WTC11 (cell line): ENCODE data around the gene MMP24OS. TPM values are rescaled to one million over a fixed set of nuclear protein-coding genes. Genes with fewer than 3 reads are reported as not detected.

Experiments used
- ATAC-seq: fragments of 200-7000 bp; cut with Tn5 transposase; 2 replicates; pipeline ENCODE4 v1.10.0; 2021; ENCODE audit warnings: mild to moderate bottlenecking, moderate library complexity
- CTCF ChIA-PET: fragments of 300-600 bp; sonication (Branson Sonifier 250); formaldehyde crosslinking; loops from one replicate; lab custom pipeline; 2021; ENCODE audit warnings: antibody characterized with exemption; lab: Charles Lee
- POLR2A ChIA-PET: fragments of 350-600 bp; sonication (Branson Sonifier 250); formaldehyde crosslinking; loops from one replicate; lab custom pipeline; 2021; ENCODE audit warnings: antibody characterized with exemption; lab: Charles Lee
- DNase-seq: peaks from one replicate; pipeline ENCODE4 v3.0.0; 2021; ENCODE audit warnings: low spot score
- H3K27ac Mint-ChIP-seq: 2 replicates; pipeline ENCODE4 v1.8.0; 2021; ENCODE audit warnings: mixed read lengths
- H3K27me3 Mint-ChIP-seq: 2 replicates; pipeline ENCODE4 v1.8.0; 2021; ENCODE audit warnings: low read depth, mild to moderate bottlenecking, moderate library complexity, mixed read lengths
- H3K36me3 Mint-ChIP-seq: 2 replicates; pipeline ENCODE4 v1.8.0; 2021; ENCODE audit warnings: mixed read lengths
- H3K4me1 Mint-ChIP-seq: 2 replicates; pipeline ENCODE4 v1.8.0; 2022; ENCODE audit warnings: mixed read lengths
- H3K4me3 Mint-ChIP-seq: 2 replicates; pipeline ENCODE4 v1.8.0; 2021; ENCODE audit warnings: mild to moderate bottlenecking, moderate library complexity, mixed read lengths
- H3K9me3 Mint-ChIP-seq: 2 replicates; pipeline ENCODE4 v1.8.0; 2021; ENCODE audit warnings: mixed read lengths
- AR ChIP-seq: fragments of 250-450 bp; sonication (Bioruptor Pico); IDR thresholded peaks from 2 replicates; pipeline ENCODE4 v1.9.0; 2021; ENCODE audit warnings: mild to moderate bottlenecking
- CDX4 ChIP-seq: fragments of 250-450 bp; sonication (Bioruptor Pico); IDR thresholded peaks from 2 replicates; pipeline ENCODE4 v1.9.0; 2021; ENCODE audit warnings: moderate library complexity, mild to moderate bottlenecking, inconsistent platforms, borderline replicate concordance
- CREM ChIP-seq: sonication (generic); formaldehyde crosslinking; IDR thresholded peaks from 2 replicates; pipeline ENCODE4 v1.8.1; 2022; ENCODE audit warnings: mild to moderate bottlenecking, missing genetic modification reagents, moderate library complexity
- EMX1 ChIP-seq: fragments of 250-450 bp; sonication (Bioruptor Pico); IDR thresholded peaks from 2 replicates; pipeline ENCODE4 v1.8.0; 2021; ENCODE audit warnings: mild to moderate bottlenecking
- ERG ChIP-seq: fragments of 250-450 bp; sonication (Bioruptor Pico); IDR thresholded peaks from 2 replicates; pipeline ENCODE4 v1.8.0; 2021; ENCODE audit warnings: mild to moderate bottlenecking
- ESRRA ChIP-seq: sonication (generic); formaldehyde crosslinking; IDR thresholded peaks from 2 replicates; pipeline ENCODE4 v1.8.1; 2022; ENCODE audit warnings: mild to moderate bottlenecking, missing genetic modification reagents, borderline replicate concordance
- ETV6 ChIP-seq: sonication (generic); formaldehyde crosslinking; IDR thresholded peaks from 2 replicates; pipeline ENCODE4 v1.8.1; 2022; ENCODE audit warnings: mild to moderate bottlenecking, missing genetic modification reagents
- IRF1 ChIP-seq: sonication (generic); formaldehyde crosslinking; IDR thresholded peaks from 2 replicates; pipeline ENCODE4 v1.8.0; 2023; ENCODE audit warnings: missing genetic modification reagents
- KAT7 ChIP-seq: sonication (generic); formaldehyde crosslinking; IDR thresholded peaks from 2 replicates; pipeline ENCODE4 v1.8.1; 2023; ENCODE audit warnings: missing genetic modification reagents, mild to moderate bottlenecking, borderline replicate concordance
- NFE2L1 ChIP-seq: sonication (generic); formaldehyde crosslinking; IDR thresholded peaks from 2 replicates; pipeline ENCODE4 v1.8.1; 2023; ENCODE audit warnings: missing genetic modification reagents
- PRRX2 ChIP-seq: fragments of 250-450 bp; sonication (Bioruptor Pico); IDR thresholded peaks from 2 replicates; pipeline ENCODE4 v1.8.0; 2021; ENCODE audit warnings: mild to moderate bottlenecking
- TEAD1 ChIP-seq: sonication (generic); formaldehyde crosslinking; IDR thresholded peaks from 2 replicates; pipeline ENCODE4 v1.8.0; 2022; ENCODE audit warnings: mild to moderate bottlenecking, missing genetic modification reagents
- TEAD4 ChIP-seq: sonication (generic); formaldehyde crosslinking; IDR thresholded peaks from 2 replicates; pipeline ENCODE4 v1.8.0; 2022; ENCODE audit warnings: mild to moderate bottlenecking, missing genetic modification reagents
- ZMAT4 ChIP-seq: fragments of 250-450 bp; sonication (Bioruptor Pico); IDR thresholded peaks from 2 replicates; pipeline ENCODE4 v1.9.0; 2021; ENCODE audit warnings: mild to moderate bottlenecking
- ZNF121 ChIP-seq: sonication (generic); formaldehyde crosslinking; IDR thresholded peaks from 2 replicates; pipeline ENCODE4 v1.8.0; 2023; ENCODE audit warnings: missing genetic modification reagents
- ZNF423 ChIP-seq: fragments of 250-450 bp; sonication (Bioruptor Pico); IDR thresholded peaks from 2 replicates; pipeline ENCODE4 v2.1.2; 2022; ENCODE audit warnings: mild to moderate bottlenecking, moderate library complexity
- total RNA-seq: library from RNA; stranded (reverse); gene quantifications from 3 replicates; pipeline ENCODE4 v1.2.3, GENCODE V29; 2021

Gene MMP24OS
- total RNA-seq, 1 experiment from 2014 or later: 50.6 TPM

DNA sequence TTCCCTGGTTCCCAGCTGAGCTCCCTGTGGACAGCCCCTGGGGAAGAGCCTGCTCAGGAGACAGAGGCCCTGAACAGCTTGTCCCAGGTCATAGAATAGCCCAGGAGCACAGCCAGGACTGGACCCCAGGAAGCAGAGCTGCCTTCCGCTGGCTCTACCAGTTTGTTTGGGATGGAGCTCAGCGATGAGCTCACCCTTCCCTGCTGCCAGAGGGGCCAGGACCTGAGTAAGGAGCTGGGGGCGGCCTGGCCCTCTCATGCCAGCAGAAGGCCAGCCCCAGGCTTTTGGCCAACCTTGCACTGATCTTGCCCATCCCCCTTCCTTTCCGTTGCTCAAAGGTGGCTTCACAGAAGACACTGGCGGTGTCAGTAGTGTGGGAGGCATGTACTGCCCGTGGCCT is 17.5 kb downstream of the MMP24OS start:
- DNase-seq: no peak
- Mint-ChIP-seq H3K36me3 (no peaks in the 10 kb centered on the region; the same call in 1 of the 2 replicates), H3K4me1 (peaks cover 68% of the 10 kb centered on the region), H3K9me3 (no peaks in the 10 kb centered on the region), H3K27me3 (no peaks in the 10 kb centered on the region), H3K4me3 (no peak overlapping the region), H3K27ac (peak overlapping the region; percentile 70; the same call in 1 of the 2 replicates)
- no peak for ATAC-seq
- POLR2A ChIA-PET: interaction anchor here (0.9 to 1.6 kb wide), 2 partner anchors 11 to 35 kb away, joined by 3 to 6 read pairs; partner anchors contain the start of gene MMP24
- TF ChIP-seq NFE2L1 (CRISPR knock-in tag): no peak
- peak; percentile 48 for TF ChIP-seq ZNF423 (CRISPR knock-in tag)
- CTCF ChIA-PET: interaction anchor here (0.6 to 1.4 kb wide), 3 partner anchors 9 to 115 kb away, joined by 3 to 7 read pairs (median 5); no protein-coding TSS in a partner anchor

- Mint-ChIP-seq H3K27ac (no peak overlapping the region; the same call in 1 of the 2 replicates), H3K36me3 (no peaks in the 10 kb centered on the region; the same call in none of the 2 replicates), H3K9me3 (no peaks in the 10 kb centered on the region), H3K4me3 (no peak overlapping the region), H3K4me1 (peaks cover 47% of the 10 kb centered on the region), H3K27me3 (no peaks in the 10 kb centered on the region)
- CTCF ChIA-PET: no interaction called here
- TF ChIP-seq PRRX2: no peak
- no peak for ATAC-seq
- DNase-seq: no peak
- POLR2A ChIA-PET: no interaction called here
Measured at GRCh38 chr20:35257175-35257909, 20.6 kb downstream of the MMP24OS start.

- CTCF ChIA-PET: interaction anchor here (0.7 kb wide), 2 partner anchors 30 to 1739 kb away, joined by 3 read pairs; no protein-coding TSS in a partner anchor
- H3K4me1 Mint-ChIP-seq: peaks cover 43% of the 10 kb centered on the region
- ATAC-seq (no peak), DNase-seq (no peak)
- no peak overlapping the region for H3K27ac Mint-ChIP-seq
- POLR2A ChIA-PET: interaction anchor here (0.8 to 0.9 kb wide), 2 partner anchors 9 kb away, joined by 3 to 4 read pairs; no protein-coding TSS in a partner anchor
- no peaks in the 10 kb centered on the region for H3K9me3 Mint-ChIP-seq
- no peaks in the 10 kb centered on the region for H3K27me3 Mint-ChIP-seq
- no peak overlapping the region for H3K4me3 Mint-ChIP-seq
- H3K36me3 Mint-ChIP-seq: no peaks in the 10 kb centered on the region; the same call in none of the 2 replicates
- TF ChIP-seq CDX4 (CRISPR knock-in tag) (no peak), ERG (CRISPR knock-in tag) (no peak), ETV6 (CRISPR knock-in tag) (no peak), NFE2L1 (CRISPR knock-in tag) (no peak), EMX1 (CRISPR knock-in tag) (no peak), CREM (CRISPR knock-in tag) (no peak), TEAD4 (CRISPR knock-in tag) (no peak)
- TF ChIP-seq, all 79 proteins: peak for 0
Measured at GRCh38 chr20:35254448-35254999, 23.4 kb downstream of the MMP24OS start.

DNA sequence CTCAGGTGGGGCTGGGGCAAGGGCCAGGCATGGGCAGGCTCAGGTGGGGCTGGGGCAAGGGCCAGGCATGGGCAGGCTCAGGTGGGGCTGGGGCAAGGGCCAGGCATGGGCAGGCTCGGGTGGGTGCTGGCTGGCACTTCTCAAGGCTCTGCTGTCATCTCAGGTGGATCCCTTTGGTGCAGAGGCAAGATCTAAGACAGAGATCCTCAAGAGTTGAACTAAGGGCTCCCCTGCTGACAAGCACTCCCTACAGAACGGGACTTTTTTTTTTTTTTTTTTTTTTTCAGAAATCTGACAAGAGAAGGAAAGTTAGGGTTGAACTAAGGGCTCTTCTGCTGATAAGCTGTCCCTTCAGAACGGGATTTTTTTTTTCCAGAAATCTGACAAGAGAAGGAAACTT is 24.9 kb downstream of the MMP24OS start:
- H3K4me3 Mint-ChIP-seq: no peak overlapping the region
- POLR2A ChIA-PET: interaction anchor here (0.7 kb wide), 1 partner anchor 66 kb away, joined by 9 read pairs; no protein-coding TSS in a partner anchor
- H3K9me3 Mint-ChIP-seq: no peaks in the 10 kb centered on the region
- H3K27ac Mint-ChIP-seq: no peak overlapping the region; the same call in 1 of the 2 replicates
- peaks cover 34% of the 10 kb centered on the region for H3K4me1 Mint-ChIP-seq
- no peaks in the 10 kb centered on the region for H3K27me3 Mint-ChIP-seq
- CTCF ChIA-PET: no interaction called here
- H3K36me3 Mint-ChIP-seq: no peaks in the 10 kb centered on the region; the same call in none of the 2 replicates
- ATAC-seq (no peak), DNase-seq (no peak)
- TF ChIP-seq KAT7 (CRISPR knock-in tag) (no peak), ZMAT4 (CRISPR knock-in tag) (no peak), TEAD1 (CRISPR knock-in tag) (no peak), ZNF121 (CRISPR knock-in tag) (no peak), IRF1 (no peak), PRRX2 (no peak), ESRRA (CRISPR knock-in tag) (no peak), AR (no peak)
